Neural crest cell (in vitro differentiated cells): Measurements from ENCODE around the gene GLIS1. TPM values are rescaled to one million over a fixed set of nuclear protein-coding genes. Genes with fewer than 3 reads are reported as not detected.

Experiments
- DNase-seq: peaks from one replicate; pipeline ENCODE4 v3.0.0; 2021; ENCODE audit warnings: low read depth, mixed read lengths, low spot score
- H3K27ac Mint-ChIP-seq: one replicate; pipeline ENCODE4 v1.8.0; 2021; ENCODE audit warnings: mild to moderate bottlenecking, mixed read lengths; ENCODE audit not compliant: unreplicated experiment
- H3K27me3 Mint-ChIP-seq: 2 replicates; pipeline ENCODE4 v1.8.0; 2021; ENCODE audit warnings: low read depth, mild to moderate bottlenecking, mixed read lengths
- H3K36me3 Mint-ChIP-seq: 2 replicates; pipeline ENCODE4 v1.8.0; 2021; ENCODE audit warnings: low read depth, mild to moderate bottlenecking, mixed read lengths
- H3K4me1 Mint-ChIP-seq: 2 replicates; pipeline ENCODE4 v1.8.0; 2021; ENCODE audit warnings: mixed read lengths
- H3K4me3 Mint-ChIP-seq: one replicate; pipeline ENCODE4 v1.8.0; 2021; ENCODE audit warnings: mild to moderate bottlenecking, mixed read lengths
- H3K9me3 Mint-ChIP-seq: 2 replicates; pipeline ENCODE4 v1.8.0; 2021; ENCODE audit warnings: mixed read lengths
- CTCF ChIP-seq: fragments of 200-600 bp; sonication (generic); conservative IDR thresholded peaks from 2 replicates; pipeline ENCODE4 v1.5.0; 2021; ENCODE audit warnings: antibody characterized with exemption, mild to moderate bottlenecking
- total RNA-seq: library from RNA; stranded (reverse); gene quantifications from 2 replicates; pipeline ENCODE4 v1.2.1, GENCODE V29; 2021

The GLIS1 gene
- total RNA-seq, 1 donor from 2014 or later = not detected

- H3K27me3 Mint-ChIP-seq = no peaks in the 10 kb centered on the region
- H3K27ac Mint-ChIP-seq = no peak overlapping the region
- DNase-seq = no peak
- no peaks in the 10 kb centered on the region for H3K9me3 Mint-ChIP-seq
- TF ChIP-seq CTCF = no peak
- no peaks in the 10 kb centered on the region for H3K4me1 Mint-ChIP-seq
- H3K4me3 Mint-ChIP-seq = no peak overlapping the region
- H3K36me3 Mint-ChIP-seq = no peaks in the 10 kb centered on the region
Observed at GRCh38 chr1:53618500-53619366, 120.2 kb downstream of the GLIS1 start.

- Mint-ChIP-seq H3K27me3 (no peaks in the 10 kb centered on the region), H3K4me1 (no peaks in the 10 kb centered on the region), H3K36me3 (no peaks in the 10 kb centered on the region), H3K4me3 (no peak overlapping the region), H3K9me3 (no peaks in the 10 kb centered on the region), H3K27ac (peak overlapping the region; percentile 71)
- no peak for DNase-seq
- no peak for TF ChIP-seq CTCF
Observed at GRCh38 chr1:53617851-53618499, 121.0 kb downstream of the GLIS1 start.

- Mint-ChIP-seq H3K36me3 (no peaks in the 10 kb centered on the region), H3K27ac (no peak overlapping the region), H3K9me3 (peaks cover 2% of the 10 kb centered on the region), H3K4me3 (no peak overlapping the region), H3K4me1 (no peaks in the 10 kb centered on the region), H3K27me3 (no peaks in the 10 kb centered on the region)
- no peak for TF ChIP-seq CTCF
- no peak for DNase-seq
Observed at GRCh38 chr1:53617382-53617781, 121.6 kb downstream of the GLIS1 start.

- peaks cover 2% of the 10 kb centered on the region for H3K9me3 Mint-ChIP-seq
- no peak overlapping the region for H3K4me3 Mint-ChIP-seq
- no peak for DNase-seq
- TF ChIP-seq CTCF = no peak
- no peak overlapping the region for H3K27ac Mint-ChIP-seq
- H3K4me1 Mint-ChIP-seq = no peaks in the 10 kb centered on the region
- H3K27me3 Mint-ChIP-seq = no peaks in the 10 kb centered on the region
- no peaks in the 10 kb centered on the region for H3K36me3 Mint-ChIP-seq
Observed at GRCh38 chr1:53616927-53617326, 122.0 kb downstream of the GLIS1 start.

GRCh38 chr1:53616511-53616910 lies 122.5 kb downstream of the GLIS1 start:
- Mint-ChIP-seq H3K27ac (no peak overlapping the region), H3K27me3 (no peaks in the 10 kb centered on the region), H3K9me3 (peaks cover 2% of the 10 kb centered on the region), H3K4me1 (no peaks in the 10 kb centered on the region), H3K36me3 (peaks cover under 1% of the 10 kb centered on the region), H3K4me3 (no peak overlapping the region)
- TF ChIP-seq CTCF = no peak
- no peak for DNase-seq
